NCI-H748 treated with DMSO at 0.1 percent for 48 hours (cell line): ENCODE data around the gene GALK1.
"Not testable (repeated sequence)": the region's sequence is repeated elsewhere in the genome, so short reads cannot be mapped to it uniquely, and the experiment has no call there.

ENCODE experiments used
- DNase-seq: peaks from one replicate; lab custom pipeline; 2025; lab: John Stamatoyannopoulos, UW

Gene GALK1

GRCh38 chr17:75783803-75784472, 18.9 kb upstream of the GALK1 start:
- DNase-seq, result no peak

GRCh38 chr17:75783069-75783783, 18.2 kb upstream of the GALK1 start:
- DNase-seq, result peak; percentile 38

- DNase-seq, result no peak
Measured at GRCh38 chr17:75779987-75780889, 15.2 kb upstream of the GALK1 start.

- peak; percentile 97 for DNase-seq
Measured at GRCh38 chr17:75779250-75779986, 14.4 kb upstream of the GALK1 start.

- DNase-seq, result no peak
Measured at GRCh38 chr17:75778861-75779249, 13.9 kb upstream of the GALK1 start.

GRCh38 chr17:75778066-75778860, 13.3 kb upstream of the GALK1 start:
- DNase-seq, result not testable (repeated sequence)

GRCh38 chr17:75777296-75777922, 12.4 kb upstream of the GALK1 start:
- no peak for DNase-seq

- DNase-seq, result no peak
Measured at GRCh38 chr17:75776386-75777295, 11.6 kb upstream of the GALK1 start.

GRCh38 chr17:75774991-75775668, 10.1 kb upstream of the GALK1 start:
- DNase-seq, result no peak

- DNase-seq, result no peak
Measured at GRCh38 chr17:75774471-75774990, 9.5 kb upstream of the GALK1 start.

GRCh38 chr17:75773808-75774470, 8.9 kb upstream of the GALK1 start:
- DNase-seq, result no peak

GRCh38 chr17:75773121-75773807, 8.3 kb upstream of the GALK1 start:
- no peak for DNase-seq

GRCh38 chr17:75771334-75772281, 6.6 kb upstream of the GALK1 start:
- no peak for DNase-seq

- no peak for DNase-seq
Measured at GRCh38 chr17:75769536-75769935, 4.5 kb upstream of the GALK1 start.

GRCh38 chr17:75767881-75768280, 2.9 kb upstream of the GALK1 start:
- no peak for DNase-seq

- DNase-seq, result no peak
Measured at GRCh38 chr17:75765981-75766380, 989 bp upstream of the GALK1 start.

- no peak for DNase-seq
Measured at GRCh38 chr17:75764417-75764710, 628 bp downstream of the GALK1 start.
